D721Med (cell line): Measurements from ENCODE around the gene NFKBIB.
A peak's percentile ranks its signal among the peaks of the same experiment; 100 is the strongest.

Experiments used
- DNase-seq: peaks from one replicate; pipeline ENCODE4 v3.0.0; 2011; ENCODE audit warnings: low spot score; ENCODE audit not compliant: insufficient read length
- FAIRE-seq: peaks from 2 replicates; lab custom pipeline; 2011; peaks lifted over from hg19 to GRCh38; lab: Jason Lieb, UNC
- CTCF ChIP-seq: IDR thresholded peaks from 2 replicates; pipeline ENCODE4 v1.5.1; 2012; ENCODE audit warnings: mild to moderate bottlenecking, control low read depth; ENCODE audit not compliant: insufficient read depth; ENCODE audit errors: missing control alignments

The NFKBIB gene

GRCh38 chr19:38928391-38929001, 28.7 kb downstream of the NFKBIB start:
- FAIRE-seq = no peak
- TF ChIP-seq CTCF = no peak

GRCh38 chr19:38929929-38930775, 30.4 kb downstream of the NFKBIB start, which contains the start of gene SARS2:
Gene SARS2, minus strand, starts transcription at chr19:38930763. Its CDS starts 27 bp downstream, at chr19:38930736.
- peak; percentile 90 for TF ChIP-seq CTCF
- no peak for FAIRE-seq
- DNase-seq = peak; percentile 82

More at GRCh38 chr19:38928391-38929001, 28.7 kb downstream of the NFKBIB start:
- no peak for DNase-seq

GRCh38 chr19:38930776-38931520, 31.2 kb downstream of the NFKBIB start, which contains the start of gene MRPS12:
Gene MRPS12, plus strand, starts transcription at chr19:38930944. Its CDS starts 351 bp downstream, at chr19:38931295.
- FAIRE-seq = peak; percentile 60
- DNase-seq = peak; percentile 94

GRCh38 chr19:38931521-38931793, 31.7 kb downstream of the NFKBIB start:
- no peak for TF ChIP-seq CTCF
- no peak for DNase-seq
- FAIRE-seq = no peak

More at GRCh38 chr19:38930776-38931520, 31.2 kb downstream of the NFKBIB start, which contains the start of gene MRPS12:
- TF ChIP-seq CTCF = no peak

- TF ChIP-seq CTCF = peak; percentile 40
- DNase-seq = no peak
- no peak for FAIRE-seq
Observed at GRCh38 chr19:38932425-38933179, 32.8 kb downstream of the NFKBIB start.

- no peak for TF ChIP-seq CTCF
- DNase-seq (no peak), FAIRE-seq (no peak)
Observed at GRCh38 chr19:38933544-38933943, 33.8 kb downstream of the NFKBIB start.
